ENCODE results near the gene DENND1A.

Gene DENND1A

DNA sequence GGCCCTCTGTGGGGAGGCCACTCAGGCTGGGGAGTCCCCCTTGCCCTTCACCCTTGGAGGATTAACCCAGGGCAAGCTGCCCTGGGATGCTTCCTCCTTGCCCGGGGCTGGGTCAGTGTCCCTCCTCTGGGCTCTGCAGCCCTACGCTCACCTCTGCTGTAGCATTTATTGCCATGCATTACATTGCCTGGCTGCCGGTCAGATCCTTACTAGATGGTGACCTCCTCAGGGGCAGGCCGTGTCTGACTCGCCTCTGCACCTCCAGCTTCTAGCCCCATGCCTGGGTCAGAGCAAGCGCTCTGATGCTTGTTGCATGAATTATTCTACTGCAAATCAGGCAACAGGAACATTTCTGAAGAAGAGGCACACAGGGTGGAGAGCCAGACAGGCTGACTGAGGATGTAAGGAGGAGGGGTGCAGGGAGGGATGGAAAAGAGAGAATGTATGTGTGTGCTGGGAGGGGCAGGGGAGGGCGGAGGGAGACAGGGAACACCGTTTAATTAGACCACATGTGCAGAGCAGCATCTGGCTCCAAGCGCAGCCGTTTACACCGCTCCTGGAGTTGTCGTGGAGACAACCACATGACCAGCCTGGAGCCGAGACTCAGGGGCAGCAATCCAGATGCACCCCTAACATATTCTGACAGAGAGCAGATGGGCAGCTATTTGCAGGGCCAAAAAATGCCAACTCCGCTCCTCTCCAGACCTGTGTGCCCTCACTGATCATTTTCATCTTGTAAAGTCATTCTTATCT is 456.9 kb downstream of the DENND1A start:
- H3K4me3 ChIP-seq: no peak overlapping the region
- no peak overlapping the region for H3K27ac ChIP-seq
- DNase-seq (ENCODE audit: low spot score): no peak
- TF ChIP-seq CTCF (IDR thresholded peaks at IDR 0.05): no peak

DNA sequence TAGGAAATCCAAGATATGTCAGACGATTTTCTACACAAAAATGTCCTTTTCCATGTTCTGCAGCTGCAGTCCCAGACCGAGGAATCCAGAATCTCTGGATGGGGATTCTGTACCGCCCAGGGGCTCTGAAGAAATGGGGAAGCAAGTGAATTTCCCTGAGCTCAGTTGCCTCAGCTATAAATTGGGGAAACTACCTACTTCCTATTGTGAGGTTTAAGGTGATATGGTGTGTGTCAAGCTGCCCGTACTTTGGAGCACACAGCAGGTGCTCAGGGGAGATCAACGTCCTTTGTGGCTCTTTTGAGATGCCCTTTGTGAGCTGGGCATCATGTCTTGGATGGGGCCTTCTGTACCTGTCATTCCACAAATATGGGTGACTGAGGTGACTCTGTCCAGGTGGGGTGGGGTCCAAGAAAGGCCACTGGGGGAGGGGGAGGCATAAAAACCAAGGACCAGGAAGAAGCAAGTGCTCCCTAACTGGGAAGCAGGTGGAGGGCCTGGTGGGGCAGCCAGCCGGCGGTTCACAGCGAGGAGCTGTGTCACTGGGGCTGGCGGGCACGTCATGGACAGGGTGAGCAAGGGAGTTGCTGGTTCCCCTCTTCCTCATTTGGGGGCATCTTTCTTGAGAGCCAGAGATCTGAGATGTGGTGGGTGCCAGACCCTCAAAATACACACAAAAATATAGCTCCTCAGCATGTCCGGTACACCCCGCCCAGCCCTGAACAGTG is 457.9 kb downstream of the DENND1A start:
- DNase-seq (ENCODE audit: low spot score): no peak
- no peak overlapping the region for H3K27ac ChIP-seq
- no peak overlapping the region for H3K4me3 ChIP-seq
- no peak for TF ChIP-seq CTCF (IDR thresholded peaks at IDR 0.05)

GRCh38 chr9:123470991-123471770 is 458.7 kb downstream of the DENND1A start:
- no peak for DNase-seq (ENCODE audit: low spot score)
- H3K4me3 ChIP-seq: no peak overlapping the region
- TF ChIP-seq CTCF (IDR thresholded peaks at IDR 0.05): no peak
- H3K27ac ChIP-seq: no peak overlapping the region

GRCh38 chr9:123470121-123470782 is 459.7 kb downstream of the DENND1A start:
- DNase-seq (ENCODE audit: low spot score): no peak
- H3K27ac ChIP-seq: no peak overlapping the region
- TF ChIP-seq CTCF (IDR thresholded peaks at IDR 0.05): no peak
- H3K4me3 ChIP-seq: no peak overlapping the region

GRCh38 chr9:123469282-123469681 is 460.6 kb downstream of the DENND1A start:
- no peak overlapping the region for H3K4me3 ChIP-seq
- DNase-seq (ENCODE audit: low spot score): no peak
- TF ChIP-seq CTCF (IDR thresholded peaks at IDR 0.05): no peak
- no peak overlapping the region for H3K27ac ChIP-seq

- Histone ChIP-seq H3K27ac (no peak overlapping the region), H3K4me3 (no peak overlapping the region)
- TF ChIP-seq CTCF (IDR thresholded peaks at IDR 0.05): no peak
- no peak for DNase-seq (ENCODE audit: low spot score)
These were observed 461.4 kb downstream of the DENND1A start for GRCh38 chr9:123468541-123468940.

All from coronary artery (tissue), 2 donors.